IMR-90 (cell line): ENCODE results near the gene TSEN34. TPM values are rescaled to one million over a fixed set of nuclear protein-coding genes. Genes with fewer than 3 reads are reported as not detected.

Source experiments
- ATAC-seq: fragments of 200-7000 bp; cut with Tn5 transposase; 2 replicates; pipeline ENCODE4 v1.9.1; 2020; ENCODE audit warnings: low read depth, mild to moderate bottlenecking, moderate library complexity
- BruUV-seq: library from RNA; stranded (reverse); fragments of 400-500 nt; replicated peaks from 2 replicates; lab custom pipeline; 2021; lab: Mats Ljungman, UMichigan
- CTCF ChIA-PET: fragments of 300-600 bp; formaldehyde crosslinking; extraction: SDS; loops from one replicate; lab custom pipeline; 2021; ENCODE audit warnings: antibody characterized with exemption; lab: Yijun Ruan, JAX
- POLR2A ChIA-PET: fragments of 300-600 bp; sonication (Branson Sonifier 250); formaldehyde crosslinking; loops from one replicate; lab custom pipeline; 2022; ENCODE audit warnings: antibody characterized with exemption; ENCODE audit not compliant: unreplicated experiment; lab: Charles Lee
- DNase-seq: peaks from one replicate; pipeline ENCODE4 v3.0.0; 2013
- H2AFZ ChIP-seq: replicated peaks from 2 replicates; pipeline ENCODE3; 2013; ENCODE audit warnings: low read length, mild to moderate bottlenecking; ENCODE audit not compliant: poor library complexity
- H2AK5ac ChIP-seq: 2 replicates; pipeline ENCODE4 v1.6.1; 2013; ENCODE audit warnings: low read depth, low read length, inconsistent platforms
- H2AK9ac ChIP-seq: replicated peaks from 2 replicates; pipeline ENCODE3; 2013; ENCODE audit warnings: mild to moderate bottlenecking, low read depth, low read length, moderate library complexity; ENCODE audit not compliant: poor library complexity
- H2BK120ac ChIP-seq: 2 replicates; pipeline ENCODE4 v1.6.1; 2013; ENCODE audit warnings: low read depth, low read length, inconsistent platforms
- H2BK15ac ChIP-seq: 3 replicates; pipeline ENCODE4 v1.6.1; 2013; ENCODE audit warnings: low read depth, low read length, inconsistent platforms
- H2BK20ac ChIP-seq: 2 replicates; pipeline ENCODE4 v1.6.1; 2013; ENCODE audit warnings: low read depth, mild to moderate bottlenecking, inconsistent platforms, low read length, moderate library complexity
- H2BK5ac ChIP-seq: 2 replicates; pipeline ENCODE4 v1.6.1; 2013; ENCODE audit warnings: mild to moderate bottlenecking, low read depth, low read length, inconsistent platforms; ENCODE audit not compliant: poor library complexity, severe bottlenecking
- H3K14ac ChIP-seq: replicated peaks from 2 replicates; pipeline ENCODE4 v1.6.1; 2013; ENCODE audit warnings: low read depth, low read length, inconsistent platforms
- H3K18ac ChIP-seq: 2 replicates; pipeline ENCODE4 v1.6.1; 2013; ENCODE audit warnings: low read depth, low read length, control low read depth
- H3K23ac ChIP-seq: 2 replicates; pipeline ENCODE4 v1.6.1; 2013; ENCODE audit warnings: low read depth, low read length, inconsistent platforms
- H3K27ac ChIP-seq: 2 replicates; pipeline ENCODE4 v1.5.1; 2013; ENCODE audit warnings: mild to moderate bottlenecking, control low read depth, low read length; ENCODE audit not compliant: insufficient read depth
- H3K27me3 ChIP-seq: 2 replicates; pipeline ENCODE4 v1.6.1; 2013; ENCODE audit warnings: low read length; ENCODE audit not compliant: control insufficient read depth, insufficient read depth
- H3K36me3 ChIP-seq: 2 replicates; pipeline ENCODE4 v1.6.1; 2013; ENCODE audit warnings: low read length, mixed read lengths; ENCODE audit not compliant: control insufficient read depth, insufficient read depth
- H3K4ac ChIP-seq: 2 replicates; pipeline ENCODE4 v1.6.1; 2013; ENCODE audit warnings: low read depth, low read length, inconsistent platforms
- H3K4me1 ChIP-seq: 2 replicates; pipeline ENCODE4 v1.6.1; 2013; ENCODE audit warnings: low read length, mixed read lengths; ENCODE audit not compliant: control insufficient read depth, insufficient read depth
- H3K4me2 ChIP-seq: 2 replicates; pipeline ENCODE4 v1.6.1; 2013; ENCODE audit warnings: low read depth, mild to moderate bottlenecking, control low read depth, low read length, moderate library complexity
- H3K4me3 ChIP-seq: 2 replicates; pipeline ENCODE4 v1.5.1; 2013; ENCODE audit warnings: low read depth, mild to moderate bottlenecking, control low read depth, low read length, moderate library complexity; ENCODE audit not compliant: insufficient read depth
- H3K56ac ChIP-seq: 2 replicates; pipeline ENCODE4 v1.6.1; 2013; ENCODE audit warnings: low read length, inconsistent platforms; ENCODE audit not compliant: insufficient read depth; ENCODE audit errors: extremely low read depth
- H3K79me1 ChIP-seq, 2 experiments: 2 replicates each; pipeline ENCODE4 v1.6.1; 2013; ENCODE audit warnings: low read length in 2 of 2, inconsistent platforms in 1 of 2, low read depth in 1 of 2
- H3K9ac ChIP-seq: 2 replicates; pipeline ENCODE4 v1.6.1; 2013; ENCODE audit warnings: low read depth, low read length, control low read depth
- H3K9me1 ChIP-seq: 2 replicates; pipeline ENCODE4 v1.6.1; 2013; ENCODE audit warnings: low read length, inconsistent platforms; ENCODE audit not compliant: insufficient read depth
- H3K9me3 ChIP-seq: 2 replicates; pipeline ENCODE4 v1.6.1; 2013; ENCODE audit warnings: low read length; ENCODE audit not compliant: control insufficient read depth, insufficient read depth
- H4K20me1 ChIP-seq: 2 replicates; pipeline ENCODE4 v1.6.1; 2013; ENCODE audit warnings: low read length, inconsistent platforms; ENCODE audit not compliant: insufficient read depth
- H4K5ac ChIP-seq: 2 replicates; pipeline ENCODE4 v1.6.1; 2013; ENCODE audit warnings: mild to moderate bottlenecking, low read depth, low read length, control low read depth
- H4K8ac ChIP-seq, 2 experiments: 2 replicates each; pipeline ENCODE4 v1.6.1; 2013; ENCODE audit warnings: low read depth in 2 of 2, low read length in 2 of 2, control low read depth in 1 of 2, inconsistent platforms in 1 of 2
- H4K91ac ChIP-seq: 2 replicates; pipeline ENCODE4 v1.6.1; 2013; ENCODE audit warnings: low read depth, low read length, inconsistent platforms; ENCODE audit not compliant: insufficient read depth
- POLR2A ChIP-seq: IDR thresholded peaks from 2 replicates; pipeline ENCODE4 v1.6.1; 2012; ENCODE audit warnings: mild to moderate bottlenecking, low read depth, low read length
- WGBS, 2 experiments: methylation state at CpG; one replicate each; pipeline versions ENCODE4 v1.1.5 to v1.1.7; 2013; ENCODE audit warnings: missing lambda C conversion rate in 2 of 2; ENCODE audit not compliant: insufficient read length in 1 of 2; ENCODE audit errors: extremely low coverage in 2 of 2; 5-methylcytosine and 5-hydroxymethylcytosine counted together
- dilution Hi-C: fragments of 300-500 bp; cut with HindIII; formaldehyde crosslinking; loops from one replicate; pipeline ENCODE4 v1.14.3; 2018; ENCODE audit warnings: low sequenced_read_pairs; ENCODE audit not compliant: unreplicated experiment
- in situ Hi-C: fragments of 300-500 bp; cut with MboI; formaldehyde crosslinking; loops from 3 replicates; pipeline ENCODE4 v1.14.3; 2019; ENCODE audit warnings: low sequenced_read_pairs, inconsistent platforms, mixed read lengths
- intact Hi-C: fragments of 100-400 bp; cut with micrococcal nuclease; formaldehyde crosslinking; loops from 2 replicates; pipeline ENCODE4 v1.10.0; 2022
- polyA plus RNA-seq, 3 experiments: library from polyadenylated mRNA; depleted of rRNA; stranded (reverse); fragments of >200 nt; gene quantifications; 2 replicates each; pipeline ENCODE4 v1.2.3, GENCODE V29; 2012; ENCODE audit warnings: low replicate concordance in 1 of 3
- total RNA-seq: library from RNA; depleted of rRNA; stranded (reverse); fragments of >200 nt; gene quantifications from 2 replicates; pipeline ENCODE4 v1.2.3, GENCODE V29; 2012
- TF ChIP-seq, protein P1 (sequence below): fragments of 150-350 bp; IDR thresholded peaks from 2 replicates; pipeline ENCODE4 v1.6.1; 2016; ENCODE audit warnings: low read depth, mild to moderate bottlenecking, low read length, moderate library complexity, borderline replicate concordance

The TSEN34 gene
- total and polyA plus RNA-seq, 2 of the 4 experiments (the other 2 are of a cell fraction) = 32.1 to 69.4 TPM

GRCh38 chr19:54156953-54157352 lies 34.2 kb upstream of the TSEN34 start:
- TF ChIP-seq, protein P1, sequence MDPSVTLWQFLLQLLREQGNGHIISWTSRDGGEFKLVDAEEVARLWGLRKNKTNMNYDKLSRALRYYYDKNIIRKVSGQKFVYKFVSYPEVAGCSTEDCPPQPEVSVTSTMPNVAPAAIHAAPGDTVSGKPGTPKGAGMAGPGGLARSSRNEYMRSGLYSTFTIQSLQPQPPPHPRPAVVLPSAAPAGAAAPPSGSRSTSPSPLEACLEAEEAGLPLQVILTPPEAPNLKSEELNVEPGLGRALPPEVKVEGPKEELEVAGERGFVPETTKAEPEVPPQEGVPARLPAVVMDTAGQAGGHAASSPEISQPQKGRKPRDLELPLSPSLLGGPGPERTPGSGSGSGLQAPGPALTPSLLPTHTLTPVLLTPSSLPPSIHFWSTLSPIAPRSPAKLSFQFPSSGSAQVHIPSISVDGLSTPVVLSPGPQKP = no peak
- TF ChIP-seq POLR2A = 0 out of 2 replicates have a peak, but pooled peaks have one; percentile 20
- Histone ChIP-seq H2AK9ac (no peak overlapping the region), H3K27ac (no peak overlapping the region), H3K9me3 (no peaks in the 10 kb centered on the region), H3K36me3 (peaks cover 47% of the 10 kb centered on the region), H2AK5ac (no peak overlapping the region), H2BK20ac (no peak overlapping the region), H3K4me3 (no peak overlapping the region), H2AFZ (no peak overlapping the region), H2BK5ac (no peak overlapping the region), H3K9me1 (no peaks in the 10 kb centered on the region; the same call in 1 of the 2 replicates), H4K91ac (no peak overlapping the region), H3K79me1 (peaks cover 10 to 38% of the 10 kb centered on the region in 2 experiments; a peak in 3 of 4 replicates), H3K14ac (no peak overlapping the region), H4K5ac (no peak overlapping the region), H2BK120ac (no peak overlapping the region), H3K4me2 (no peak overlapping the region), H3K9ac (no peak overlapping the region), H2BK15ac (no peak overlapping the region), H3K4me1 (peaks cover 11% of the 10 kb centered on the region), H4K8ac (no peak overlapping the region), H3K4ac (no peak overlapping the region), H3K56ac (no peak overlapping the region), H4K20me1 (peaks cover 7% of the 10 kb centered on the region; the same call in 1 of the 2 replicates), H3K27me3 (no peaks in the 10 kb centered on the region), H3K18ac (no peak overlapping the region), H3K23ac (no peak overlapping the region)
- no peak for DNase-seq
- POLR2A ChIA-PET = no interaction called here
- dilution Hi-C loops (no loop called here), intact Hi-C loops (loop anchor here (5.0 kb wide), 1 partner anchor 1125 kb away; the partner anchor contains the start of genes BRSK1 and HSPBP1), in situ Hi-C loops (no loop called here)
- no peak for ATAC-seq
- BruUV-seq = no TSS peak
- CTCF ChIA-PET = no interaction called here
- no CpG with 5 or more reads among the region's 3 CpGs for WGBS, 2 experiments
